T follicular helper cell (primary cell): ENCODE measurements around the gene SLC1A2.
"Not testable (repeated sequence)": the region's sequence is repeated elsewhere in the genome, so short reads cannot be mapped to it uniquely, and the experiment has no call there.

ENCODE experiments used
- DNase-seq: peaks from one replicate; pipeline ENCODE4 v3.0.0-alpha.2; 2020; ENCODE audit warnings: low read depth

Gene SLC1A2

DNA sequence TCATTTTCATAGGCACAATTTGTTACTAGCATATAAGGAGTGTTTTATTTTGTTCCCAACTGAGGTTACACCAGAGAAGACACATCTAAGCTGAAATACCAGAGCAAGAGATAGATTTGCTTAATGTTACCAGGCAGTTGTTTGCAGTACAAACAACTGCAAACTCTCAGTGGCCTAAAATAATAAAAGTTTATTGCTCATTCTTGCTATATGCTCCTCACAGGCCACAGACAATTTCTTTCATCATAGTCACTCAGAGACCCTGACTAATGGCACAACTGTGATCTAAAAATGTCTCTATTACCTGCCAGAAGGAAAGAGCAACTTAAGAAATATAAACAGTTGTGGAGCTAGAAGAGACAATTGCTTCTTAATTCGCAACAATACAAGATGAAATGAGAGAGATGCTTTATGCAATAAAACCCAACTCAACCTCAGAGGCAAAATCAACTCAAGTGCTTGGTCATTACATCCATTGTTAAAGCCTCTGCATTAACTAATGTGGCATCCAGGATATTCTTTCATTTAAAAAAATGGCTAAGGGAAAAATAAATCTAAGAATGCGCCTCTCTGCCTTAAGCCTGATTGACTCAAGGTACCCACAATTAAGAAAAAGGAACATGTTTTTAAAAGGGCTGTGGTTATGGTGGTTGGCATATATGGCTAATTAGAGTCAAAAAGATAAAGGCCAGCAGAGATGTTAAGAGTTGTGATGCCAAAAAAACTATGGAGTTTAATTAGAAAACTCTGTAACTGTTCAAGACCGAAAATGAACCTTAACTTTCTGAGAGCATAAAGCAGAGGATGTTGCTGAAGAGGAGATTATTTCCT is 176.7 kb downstream of the SLC1A2 start:
- DNase-seq = no peak

DNA sequence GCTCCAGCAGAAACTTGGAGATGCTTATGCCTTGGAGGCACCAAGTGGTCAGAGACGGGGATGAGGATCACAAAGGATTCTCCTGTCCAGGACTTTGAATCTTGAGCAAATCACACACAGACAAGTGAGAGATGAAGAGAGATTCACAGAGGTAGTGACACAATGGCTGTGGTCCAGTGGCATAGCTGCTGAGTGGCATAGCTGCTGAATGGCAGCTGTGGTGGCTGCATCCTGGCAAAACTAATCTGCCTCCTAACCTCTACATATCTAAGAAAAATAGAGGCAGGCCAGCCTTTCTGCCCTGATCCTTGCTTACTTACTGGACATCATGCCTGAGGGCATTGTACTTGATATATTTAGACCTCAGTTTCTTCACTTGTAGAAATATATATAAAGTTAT is 177.8 kb downstream of the SLC1A2 start:
- DNase-seq = no peak

DNA sequence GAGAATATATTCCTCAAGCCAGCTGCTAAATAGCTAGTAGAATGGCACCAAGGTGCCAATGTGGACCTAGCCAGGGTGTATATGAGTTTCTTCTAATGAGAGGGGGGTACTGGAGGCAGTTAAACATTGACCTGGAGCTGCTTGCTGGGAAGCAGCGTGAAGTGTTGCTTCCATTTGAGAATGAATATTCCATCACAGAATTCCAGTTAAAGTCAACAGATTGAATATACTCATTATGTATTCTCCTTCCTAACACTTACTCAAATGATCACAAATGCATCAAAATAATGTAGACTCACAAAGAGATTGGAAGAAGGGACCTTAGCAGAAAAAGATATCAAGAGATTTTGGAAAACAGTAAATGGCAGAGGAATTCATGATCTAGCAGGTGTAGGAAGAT is 178.3 kb downstream of the SLC1A2 start:
- DNase-seq = no peak

- DNase-seq = no peak
These were observed 179.8 kb downstream of the SLC1A2 start for GRCh38 chr11:35239471-35240075.

GRCh38 chr11:35238882-35239281 is 180.5 kb downstream of the SLC1A2 start:
- no peak for DNase-seq

GRCh38 chr11:35237860-35238715 is 181.3 kb downstream of the SLC1A2 start:
- DNase-seq = peak; percentile 25

- no peak for DNase-seq
These were observed 182.0 kb downstream of the SLC1A2 start for GRCh38 chr11:35237351-35237750.

- DNase-seq = no peak
These were observed 182.7 kb downstream of the SLC1A2 start for GRCh38 chr11:35236667-35237003.

DNA sequence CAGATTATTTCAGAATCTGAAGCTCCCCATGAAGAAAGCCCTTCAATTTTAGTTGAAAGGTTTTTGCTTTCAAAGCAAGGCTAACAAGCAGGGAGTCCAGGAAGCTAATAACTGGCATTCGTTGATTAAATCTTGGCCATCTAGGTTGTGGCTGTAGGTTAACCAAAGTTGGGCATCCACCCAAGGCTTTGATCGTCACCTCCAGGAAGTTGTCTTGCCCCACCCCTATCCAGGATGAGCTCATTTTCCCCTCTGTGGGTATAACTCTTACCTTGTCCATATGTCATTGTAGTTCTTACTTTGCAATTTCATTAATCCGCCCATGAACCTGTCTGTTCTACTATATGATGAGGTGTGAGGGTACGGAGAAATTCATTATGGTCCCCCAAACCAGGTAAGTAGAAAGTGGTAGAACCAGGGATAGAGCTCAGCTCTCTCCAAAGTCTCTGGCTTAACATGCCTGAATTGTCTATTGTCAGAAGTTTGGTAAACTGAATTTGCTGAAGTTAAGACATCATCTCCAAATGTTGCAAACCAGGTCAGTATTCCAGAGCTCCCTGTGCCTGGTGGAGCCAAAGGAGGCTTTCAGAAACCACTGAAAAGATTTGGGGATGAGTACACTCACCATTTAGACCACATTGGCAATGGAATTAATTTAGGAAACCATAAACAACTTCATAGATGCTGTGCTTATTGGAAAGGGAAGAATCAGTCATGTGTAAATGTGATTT is 183.3 kb downstream of the SLC1A2 start:
- peak; percentile 48 for DNase-seq

- no peak for DNase-seq
These were observed 183.9 kb downstream of the SLC1A2 start for GRCh38 chr11:35235498-35235897.

DNA sequence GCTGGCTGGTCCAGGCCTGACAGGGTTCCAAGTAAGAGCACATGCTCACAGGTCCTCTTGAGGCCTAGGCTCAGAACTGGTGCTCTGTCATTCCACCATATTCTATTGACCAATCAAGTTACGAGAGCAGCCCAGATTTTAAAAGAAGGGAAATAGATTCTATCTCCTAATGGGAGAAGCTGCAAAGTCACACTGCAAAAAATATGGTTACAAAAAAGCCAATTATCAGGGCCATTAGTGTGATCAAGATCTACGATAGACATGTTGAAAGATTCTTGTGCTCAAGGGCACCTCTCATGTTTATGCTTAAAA is 184.2 kb downstream of the SLC1A2 start:
- no peak for DNase-seq

DNA sequence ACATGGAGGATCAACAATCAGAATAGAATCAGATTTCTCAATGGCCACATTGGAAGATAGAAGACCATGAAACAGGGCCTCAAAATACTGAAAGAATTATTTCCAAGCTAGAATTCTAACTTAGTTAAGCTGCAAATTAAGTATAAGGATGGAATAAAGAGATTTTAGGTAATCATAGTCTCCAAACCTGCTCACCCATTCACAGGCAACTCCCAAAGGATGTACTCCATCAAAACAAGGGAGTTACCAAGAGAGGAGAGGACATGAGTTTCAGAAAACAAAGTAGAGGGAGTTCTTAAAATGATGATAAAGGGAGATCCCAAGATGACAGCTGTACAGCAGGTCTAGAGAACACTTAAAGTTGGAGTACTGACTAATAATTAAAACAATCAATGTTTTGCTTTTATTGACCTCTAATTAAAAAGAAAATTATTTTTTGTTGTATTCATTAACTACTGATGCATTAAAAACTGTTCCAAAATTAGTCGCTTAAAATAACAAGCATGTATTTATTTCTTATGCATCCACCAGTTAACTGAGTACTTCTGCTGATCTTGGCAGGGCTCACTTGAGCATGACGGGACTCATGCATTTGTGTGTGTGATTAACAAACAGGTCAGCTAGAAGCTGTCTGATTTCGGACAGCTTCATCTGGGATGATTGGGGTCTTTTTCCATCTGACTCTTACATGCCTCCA is 184.8 kb downstream of the SLC1A2 start:
- DNase-seq = no peak

DNA sequence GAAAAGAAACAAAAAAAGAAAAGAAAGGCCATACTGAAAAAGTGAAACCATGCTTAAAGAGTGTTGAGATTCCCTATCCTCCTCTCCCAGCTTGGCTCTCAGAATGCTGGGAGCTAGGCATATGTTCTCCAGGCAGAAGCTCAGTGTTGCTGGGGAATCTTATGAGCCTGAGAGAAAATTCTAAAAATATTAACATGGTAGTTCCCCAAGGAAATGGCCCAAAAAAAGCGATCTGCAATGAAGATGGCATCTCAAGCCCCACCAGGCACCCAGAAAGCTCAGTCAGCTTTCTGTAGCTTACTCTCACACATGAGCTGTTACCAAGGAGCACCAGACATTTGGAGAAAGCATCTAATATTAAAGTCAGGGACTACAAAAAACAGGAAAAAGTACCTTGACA is 185.8 kb downstream of the SLC1A2 start:
- no peak for DNase-seq

- DNase-seq = no peak
These were observed 186.4 kb downstream of the SLC1A2 start for GRCh38 chr11:35232891-35233330.

- DNase-seq = no peak
These were observed 188.1 kb downstream of the SLC1A2 start for GRCh38 chr11:35231076-35231860.

DNA sequence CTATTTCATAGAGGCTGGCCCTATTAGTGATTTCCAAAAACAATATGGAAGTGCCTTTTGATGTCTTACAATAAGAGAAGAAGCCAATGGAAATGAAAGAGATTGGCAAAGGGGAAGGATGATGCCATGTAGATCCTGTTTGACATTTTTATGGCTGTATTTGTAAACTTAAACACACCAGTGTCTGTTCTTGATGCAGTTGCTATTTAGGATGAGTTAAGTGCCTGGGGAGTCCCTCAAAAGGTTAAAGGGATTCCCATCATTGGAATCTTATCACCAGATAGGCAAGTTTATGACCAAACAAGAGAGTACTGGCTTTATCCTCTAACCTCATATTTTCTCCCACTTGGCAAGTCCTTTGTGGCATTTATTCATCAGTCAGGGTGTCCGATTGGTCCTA is 189.0 kb downstream of the SLC1A2 start:
- DNase-seq = no peak

GRCh38 chr11:35228328-35228725 is 191.0 kb downstream of the SLC1A2 start:
- DNase-seq = no peak

DNA sequence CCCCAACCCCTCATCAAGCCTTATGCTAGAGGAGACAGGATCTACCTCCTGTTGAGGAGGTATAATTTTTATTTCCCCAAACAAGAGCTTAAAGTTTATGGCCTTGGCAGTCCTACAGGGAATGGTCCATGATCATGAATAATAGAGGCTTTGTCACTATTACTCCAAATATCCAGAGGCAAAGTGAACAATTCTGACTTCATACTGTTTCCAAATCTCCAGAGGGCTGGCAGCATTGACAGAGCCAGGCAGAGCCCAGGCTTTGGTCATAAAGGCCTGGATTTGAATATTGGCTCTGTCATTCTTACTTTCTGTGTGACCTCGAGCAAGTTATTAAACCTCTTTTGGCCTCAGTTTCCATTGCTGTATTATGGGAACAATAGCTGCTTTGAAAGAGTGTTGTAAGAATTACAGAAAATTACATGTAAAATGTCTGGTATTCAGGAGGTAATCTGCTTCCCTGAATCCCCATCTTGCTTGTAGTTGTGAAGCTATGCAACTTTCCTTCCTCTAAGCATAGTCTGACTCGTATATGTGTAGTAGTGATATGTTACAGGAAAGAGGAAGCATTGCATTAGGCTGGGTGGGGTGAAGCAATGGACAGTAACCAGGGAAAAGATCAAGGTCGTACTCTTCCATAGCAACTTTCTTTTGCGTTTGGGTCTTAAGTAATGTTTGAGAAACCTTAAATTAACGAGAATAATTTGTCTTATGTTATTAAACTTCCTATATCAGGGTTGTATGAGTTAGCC is 191.6 kb downstream of the SLC1A2 start:
- no peak for DNase-seq

- DNase-seq = not testable (repeated sequence)
These were observed 192.6 kb downstream of the SLC1A2 start for GRCh38 chr11:35226756-35227155.

DNA sequence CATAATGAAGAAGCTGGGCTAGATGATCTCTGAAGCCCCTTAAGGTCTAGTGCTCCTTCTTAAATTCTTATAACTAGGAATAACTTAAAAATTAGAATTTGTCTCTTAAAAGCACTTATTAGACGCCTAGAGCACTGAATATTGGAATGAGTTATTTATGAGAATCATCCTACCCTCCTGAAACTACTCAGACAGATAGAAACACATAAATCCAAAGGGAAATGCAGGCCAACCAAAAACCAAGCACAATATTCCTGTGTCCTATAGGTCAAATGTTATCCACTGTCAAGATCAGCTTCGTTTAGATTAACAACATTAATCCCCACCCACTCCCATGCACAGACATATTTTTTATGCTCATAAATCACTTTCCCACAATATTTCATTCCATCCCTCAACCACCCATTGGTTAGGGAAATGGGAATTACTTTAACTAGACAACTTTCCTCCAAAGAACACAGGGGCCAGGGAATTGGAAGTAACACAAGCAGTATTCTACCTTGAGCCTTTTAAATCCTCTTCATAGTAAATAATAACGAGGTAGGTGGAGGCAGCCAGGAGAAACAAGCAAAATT is 193.3 kb downstream of the SLC1A2 start:
- no peak for DNase-seq
